CD14-positive monocyte (primary cell): ENCODE data around the gene TOX4. TPM values are rescaled to one million over a fixed set of nuclear protein-coding genes. Genes with fewer than 3 reads are reported as not detected.

Source experiments
- DNase-seq, 3 donors: peaks; one replicate each; pipeline ENCODE4 v3.0.0-alpha.2; 2011 to 2022
- H2AFZ ChIP-seq: 2 replicates; pipeline ENCODE4 v1.6.0; 2012; ENCODE audit warnings: mild to moderate bottlenecking, low read depth, low read length, inconsistent platforms; ENCODE audit not compliant: insufficient read depth, poor library complexity, severe bottlenecking
- H3K27ac ChIP-seq, 2 donors: 1 replicate in 1 of 2; 2 replicates in 1 of 2; pipeline ENCODE4 v1.5.1; 2012 to 2013; ENCODE audit warnings: low read length in 2 of 2, control low read depth in 1 of 2, inconsistent platforms in 1 of 2, low read depth in 1 of 2, mild to moderate bottlenecking in 1 of 2
- H3K27me3 ChIP-seq, 2 donors: one replicate each; pipeline versions ENCODE4 v1.6.0 to v1.6.1; 2011 to 2013; ENCODE audit warnings: low read length in 2 of 2; ENCODE audit not compliant: control insufficient read depth in 2 of 2, insufficient read depth in 2 of 2
- H3K36me3 ChIP-seq, 2 donors: replicated peaks in 1 of 2; 1 replicate in 1 of 2; 2 replicates in 1 of 2; pipeline versions ENCODE4 v1.5.1 to v1.6.1; 2012 to 2013; ENCODE audit warnings: low read length in 2 of 2, control low read depth in 1 of 2, inconsistent platforms in 1 of 2, mild to moderate bottlenecking in 1 of 2; ENCODE audit not compliant: insufficient read depth in 2 of 2, control insufficient read depth in 1 of 2
- H3K4me1 ChIP-seq, 2 donors: 1 replicate in 1 of 2; 2 replicates in 1 of 2; pipeline versions ENCODE4 v1.5.1 to v1.6.1; 2012 to 2013; ENCODE audit warnings: low read length in 2 of 2, control low read depth in 1 of 2, inconsistent platforms in 1 of 2, mild to moderate bottlenecking in 1 of 2, moderate library complexity in 1 of 2; ENCODE audit not compliant: insufficient read depth in 2 of 2, control insufficient read depth in 1 of 2
- H3K4me2 ChIP-seq: replicated peaks from 2 replicates; pipeline ENCODE3; 2012; ENCODE audit warnings: low read length, moderate library complexity, mild to moderate bottlenecking; ENCODE audit not compliant: poor library complexity, severe bottlenecking; ENCODE audit errors: extremely low read depth
- H3K4me3 ChIP-seq, 3 experiments: fragments of 200-600 bp in 1 of 3; sonication (generic) in 1 of 3; replicated peaks in 1 of 3; 1 replicate in 2 of 3; 2 replicates in 1 of 3; pipeline ENCODE4 v1.5.1; 2011 to 2013; ENCODE audit warnings: low read length in 3 of 3, mild to moderate bottlenecking in 3 of 3, control low read depth in 2 of 3, low read depth in 2 of 3, inconsistent platforms in 1 of 3, moderate library complexity in 1 of 3
- H3K79me2 ChIP-seq: 2 replicates; pipeline ENCODE4 v1.6.0; 2012; ENCODE audit warnings: mild to moderate bottlenecking, control low read depth, inconsistent platforms, low read length, moderate library complexity; ENCODE audit not compliant: insufficient read depth
- H3K9ac ChIP-seq: 2 replicates; pipeline ENCODE4 v1.6.0; 2017; ENCODE audit warnings: low read length, mild to moderate bottlenecking; ENCODE audit not compliant: insufficient read depth, poor library complexity, severe bottlenecking
- H3K9me3 ChIP-seq, 2 donors: replicated peaks in 1 of 2; 1 replicate in 1 of 2; 2 replicates in 1 of 2; pipeline versions ENCODE4 v1.5.1 to v1.6.1; 2012 to 2013; ENCODE audit warnings: low read length in 2 of 2, control low read depth in 1 of 2; ENCODE audit not compliant: control insufficient read depth in 1 of 2, insufficient read depth in 1 of 2
- H4K20me1 ChIP-seq: 2 replicates; pipeline ENCODE4 v1.6.0; 2012; ENCODE audit warnings: mild to moderate bottlenecking, low read length, control low read depth, moderate library complexity; ENCODE audit not compliant: insufficient read depth
- H3K27ac Mint-ChIP-seq, 7 donors: one replicate each; pipeline ENCODE4 v1.8.0; 2020; ENCODE audit warnings: mild to moderate bottlenecking in 7 of 7, mixed read lengths in 7 of 7, moderate library complexity in 6 of 7, inconsistent platforms in 2 of 7
- H3K27me3 Mint-ChIP-seq, 3 donors: one replicate each; pipeline ENCODE4 v1.8.0; 2021 to 2022; ENCODE audit warnings: low read depth in 3 of 3, mild to moderate bottlenecking in 3 of 3, mixed read lengths in 3 of 3, moderate library complexity in 3 of 3, inconsistent platforms in 1 of 3
- H3K36me3 Mint-ChIP-seq, 2 donors: one replicate each; pipeline ENCODE4 v1.8.0; 2020; ENCODE audit warnings: mixed read lengths in 2 of 2, inconsistent platforms in 1 of 2, mild to moderate bottlenecking in 1 of 2
- H3K4me1 Mint-ChIP-seq: one replicate; pipeline ENCODE4 v1.8.0; 2020; ENCODE audit warnings: mild to moderate bottlenecking, mixed read lengths
- H3K4me3 Mint-ChIP-seq, 2 donors: one replicate each; pipeline ENCODE4 v1.8.0; 2020; ENCODE audit warnings: mild to moderate bottlenecking in 2 of 2, mixed read lengths in 2 of 2, moderate library complexity in 1 of 2
- H3K9me3 Mint-ChIP-seq, 7 donors: one replicate each; pipeline ENCODE4 v1.8.0; 2020 to 2022; ENCODE audit warnings: mixed read lengths in 7 of 7, mild to moderate bottlenecking in 6 of 7, moderate library complexity in 6 of 7, inconsistent platforms in 2 of 7
- CTCF ChIP-seq: fragments of 200-600 bp; IDR thresholded peaks from one replicate; pipeline ENCODE4 v1.8.0; 2022; ENCODE audit warnings: antibody characterized with exemption, mild to moderate bottlenecking
- WGBS: methylation state at CpG from one replicate; pipeline ENCODE4 v1.1.5; 2013; ENCODE audit warnings: missing lambda C conversion rate; ENCODE audit not compliant: insufficient coverage; 5-methylcytosine and 5-hydroxymethylcytosine counted together
- intact Hi-C, 2 donors: fragments of 100-400 bp; cut with micrococcal nuclease; formaldehyde crosslinking; loops; one replicate each; pipeline versions ENCODE4 v1.15.0 to v1.15.1; 2023
- polyA plus RNA-seq, 3 donors: library from polyadenylated mRNA; depleted of rRNA in 1 of 3; unstranded in 2 of 3; stranded (reverse) in 1 of 3; fragments of 300-500 nt in 2 of 3; fragments of >200 nt in 1 of 3; fragmentation: Illumina TruSeq in 2 of 3; gene quantifications; 1 replicate in 2 of 3; 2 replicates in 1 of 3; pipeline ENCODE4 v1.2.3, GENCODE V29; 2012 to 2021

The TOX4 gene
- polyA plus RNA-seq, 3 donors: 28.3 to 73.1 (median 68.5) TPM

- H3K4me1 ChIP-seq: no peaks in the 10 kb centered on the region
- H4K20me1 ChIP-seq: no peaks in the 10 kb centered on the region
- H3K9me3 ChIP-seq: no peaks in the 10 kb centered on the region
- intact Hi-C loops: loop anchor here in 1 of 2 donors (10.0 kb wide), 1 partner anchor 84 kb away; no protein-coding TSS in a partner anchor
- no CpG with 5 or more reads among the region's 2 CpGs for WGBS
- Mint-ChIP-seq H3K27me3 (peaks cover 10 to 23% (median 19%) of the 10 kb centered on the region in 3 donors), H3K4me1 (no peaks in the 10 kb centered on the region), H3K27ac (no peak overlapping the region), H3K4me3 (no peak overlapping the region), H3K9me3 (peaks cover 0 to 5% (median 0%) of the 10 kb centered on the region in 7 donors), H3K36me3 (no peaks in the 10 kb centered on the region)
- TF ChIP-seq CTCF: no peak
- H3K36me3 ChIP-seq: no peaks in the 10 kb centered on the region
- H2AFZ ChIP-seq: no peak overlapping the region
- no peak overlapping the region for H3K27ac ChIP-seq
- H3K9ac ChIP-seq: no peak overlapping the region
- H3K4me3 ChIP-seq: no peak overlapping the region
- DNase-seq: no peak
- H3K79me2 ChIP-seq: no peaks in the 10 kb centered on the region
- no peaks in the 10 kb centered on the region for H3K27me3 ChIP-seq
- no peak overlapping the region for H3K4me2 ChIP-seq
Observed at GRCh38 chr14:21518725-21519124, 41.7 kb downstream of the TOX4 start.

GRCh38 chr14:21520767-21521166 is 43.8 kb downstream of the TOX4 start:
- Histone ChIP-seq H3K36me3 (no peaks in the 10 kb centered on the region), H4K20me1 (no peaks in the 10 kb centered on the region), H3K79me2 (no peaks in the 10 kb centered on the region), H3K4me3 (no peak overlapping the region), H2AFZ (no peak overlapping the region), H3K27ac (no peak overlapping the region), H3K9me3 (no peaks in the 10 kb centered on the region), H3K9ac (no peak overlapping the region), H3K27me3 (peaks cover 0 to 7% of the 10 kb centered on the region in 2 donors), H3K4me2 (no peak overlapping the region), H3K4me1 (peaks cover 0 to under 1% of the 10 kb centered on the region in 2 donors)
- H3K27me3 Mint-ChIP-seq: peaks cover 23 to 35% (median 34%) of the 10 kb centered on the region in 3 donors
- H3K36me3 Mint-ChIP-seq: peaks cover 0 to 2% of the 10 kb centered on the region in 2 donors
- H3K4me3 Mint-ChIP-seq: no peak overlapping the region
- no peak overlapping the region for H3K27ac Mint-ChIP-seq
- peaks cover 0 to 5% (median 2%) of the 10 kb centered on the region in 7 donors for H3K9me3 Mint-ChIP-seq
- no peak for DNase-seq
- intact Hi-C loops: no loop called here
- peaks cover 2% of the 10 kb centered on the region for H3K4me1 Mint-ChIP-seq
- no CpG with 5 or more reads among the region's 1 CpG for WGBS
- no peak for TF ChIP-seq CTCF
